Ramos (cell line): Measurements from ENCODE around the gene C5orf47.

Experiments used
- in situ Hi-C: fragments of 300-500 bp; cut with MboI; formaldehyde crosslinking; loops from one replicate; pipeline ENCODE4 v1.14.3; 2022; ENCODE audit warnings: low sequenced_read_pairs; ENCODE audit not compliant: unreplicated experiment

Gene C5orf47, protein sequence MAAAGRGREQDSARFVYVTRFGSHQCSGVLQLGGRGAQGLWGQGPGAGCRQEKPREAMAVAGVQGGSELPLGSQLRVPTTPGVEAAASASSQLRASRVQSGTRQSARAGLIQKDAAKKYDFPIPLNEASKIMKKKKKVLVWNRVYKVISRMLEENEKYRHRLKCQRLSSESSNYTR

GRCh38 chr5:173988554-173989431 is at the start of gene C5orf47:
TSS of gene C5orf47 (plus strand) at chr5:173989170. CDS start at chr5:173989264, 94 bp downstream.
- in situ Hi-C loops = loop anchor here (25.0 kb wide), 1 partner anchor 701 kb away; no protein-coding TSS in a partner anchor

DNA sequence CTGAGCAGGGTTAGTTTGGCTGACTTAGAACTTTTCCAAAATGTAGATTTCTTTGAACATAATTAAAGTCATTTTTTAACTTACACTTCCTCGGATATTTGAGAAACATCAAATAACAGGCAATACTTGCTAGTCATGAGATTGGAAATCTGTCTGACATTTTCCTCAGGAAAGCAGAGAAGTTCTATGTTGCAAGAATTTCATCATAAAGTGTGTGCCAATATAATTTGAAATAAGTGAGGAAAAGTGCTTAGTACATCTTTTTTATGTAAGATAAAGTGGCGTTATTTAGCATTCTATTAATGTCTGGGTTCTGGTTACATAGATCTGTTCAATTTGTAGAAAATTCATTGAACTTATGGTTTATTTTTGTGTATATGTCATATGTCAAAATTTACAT is 48.7 kb upstream of the C5orf47 start:
- in situ Hi-C loops = no loop called here

- in situ Hi-C loops = no loop called here
Observed at GRCh38 chr5:173941102-173941501, 47.9 kb upstream of the C5orf47 start.

- in situ Hi-C loops = no loop called here
Observed at GRCh38 chr5:173941758-173942401, 47.1 kb upstream of the C5orf47 start.

GRCh38 chr5:173944511-173944910 is 44.5 kb upstream of the C5orf47 start:
- in situ Hi-C loops = no loop called here

DNA sequence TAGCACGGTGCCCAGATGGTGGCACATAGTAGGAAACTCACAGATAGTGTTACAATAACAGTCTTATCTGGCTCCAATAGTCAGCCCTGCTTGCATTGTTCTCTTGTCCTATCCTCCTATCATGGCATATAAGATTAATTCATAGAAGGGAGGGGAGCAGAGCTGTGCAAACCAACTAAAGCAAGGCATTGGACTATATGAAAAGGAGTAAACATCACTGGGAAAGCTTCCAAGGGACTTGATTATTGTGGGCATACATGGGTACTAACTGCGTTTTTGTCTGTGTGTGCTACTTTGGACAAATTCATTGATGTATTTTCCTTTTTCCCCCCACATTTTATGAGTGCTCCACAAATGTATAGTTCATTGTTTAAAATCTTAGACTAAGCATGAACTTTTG is 43.8 kb upstream of the C5orf47 start:
- in situ Hi-C loops = no loop called here

- in situ Hi-C loops = no loop called here
Observed at GRCh38 chr5:173946323-173946722, 42.6 kb upstream of the C5orf47 start.

DNA sequence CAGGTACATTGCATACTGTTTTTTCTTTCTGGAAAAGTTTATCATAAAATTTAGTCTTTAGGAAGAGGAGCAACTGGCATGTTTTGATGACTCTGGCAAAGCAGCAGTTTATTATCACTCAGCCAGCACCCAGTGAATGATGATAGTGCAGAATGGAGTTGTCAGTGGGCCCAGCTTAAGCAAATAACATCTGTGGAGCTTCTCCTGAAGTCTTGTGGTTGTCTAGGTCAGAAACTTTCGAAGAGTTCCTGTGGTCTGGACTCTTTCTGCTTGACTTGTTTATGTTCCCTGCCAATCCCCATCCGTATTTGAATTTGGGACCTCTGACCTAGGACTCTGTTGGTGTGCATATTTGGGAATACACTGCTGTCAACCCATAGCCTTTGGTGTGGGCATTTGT is 38.1 kb upstream of the C5orf47 start:
- in situ Hi-C loops = no loop called here

GRCh38 chr5:173953528-173954090 is 35.4 kb upstream of the C5orf47 start:
- in situ Hi-C loops = no loop called here

DNA sequence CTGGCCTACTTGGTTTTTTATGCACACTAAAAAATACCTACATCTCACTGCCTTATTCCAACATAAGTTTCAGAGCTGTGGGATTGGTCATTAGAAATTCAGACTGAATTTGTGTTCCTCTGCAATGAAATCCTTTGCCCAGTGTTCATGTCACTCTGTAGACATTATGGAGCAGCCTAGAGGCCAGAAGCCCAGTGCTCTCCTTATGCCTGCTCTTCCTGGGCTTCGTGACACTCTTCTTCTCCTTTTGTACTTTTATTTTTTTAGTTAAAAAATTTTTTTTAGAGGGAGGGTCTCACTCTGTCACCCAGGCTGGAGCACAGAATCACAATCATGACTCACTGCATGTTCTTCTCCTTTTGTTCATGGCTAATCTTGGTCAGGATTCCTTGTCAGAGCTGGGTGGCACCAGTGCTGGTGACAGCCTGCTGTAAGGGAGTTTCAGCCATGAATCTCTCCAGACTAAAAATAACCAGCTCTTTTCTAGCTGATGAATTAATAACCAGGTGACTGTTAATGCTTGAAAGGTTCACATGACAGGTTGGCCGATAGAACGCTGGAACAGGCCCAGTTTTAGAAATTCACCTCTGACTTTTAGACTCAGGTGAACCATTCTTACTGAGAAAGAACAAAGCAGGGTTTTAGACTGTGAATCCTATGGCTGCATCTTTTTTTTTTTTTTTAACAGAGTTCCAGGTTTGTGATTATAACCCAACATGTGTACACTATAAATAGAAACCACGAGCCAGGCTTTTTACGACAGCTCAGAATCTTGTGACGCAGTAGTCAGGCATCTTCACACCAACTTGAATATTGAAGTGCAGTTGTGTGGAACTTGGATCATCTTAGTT is 34.1 kb upstream of the C5orf47 start:
- in situ Hi-C loops = no loop called here

DNA sequence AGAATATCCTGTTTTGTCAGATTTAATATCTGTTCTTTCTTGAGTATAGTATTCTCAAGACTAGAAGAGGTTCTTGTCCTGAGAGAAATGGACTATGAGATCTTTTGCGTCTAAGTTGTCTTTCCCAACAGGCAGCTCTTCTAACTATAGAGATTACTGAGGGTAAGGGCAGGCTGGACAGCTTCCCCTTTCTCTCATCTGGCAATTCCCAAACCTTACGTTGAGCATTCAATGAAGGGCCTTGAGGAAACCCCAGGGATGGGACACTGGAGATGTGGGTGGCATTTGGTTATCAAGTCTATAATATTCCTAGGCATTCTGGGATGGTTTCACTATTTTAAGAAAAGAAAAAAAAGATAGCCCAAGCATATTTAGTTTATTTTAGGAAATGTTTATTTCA is 28.0 kb upstream of the C5orf47 start:
- in situ Hi-C loops = no loop called here

DNA sequence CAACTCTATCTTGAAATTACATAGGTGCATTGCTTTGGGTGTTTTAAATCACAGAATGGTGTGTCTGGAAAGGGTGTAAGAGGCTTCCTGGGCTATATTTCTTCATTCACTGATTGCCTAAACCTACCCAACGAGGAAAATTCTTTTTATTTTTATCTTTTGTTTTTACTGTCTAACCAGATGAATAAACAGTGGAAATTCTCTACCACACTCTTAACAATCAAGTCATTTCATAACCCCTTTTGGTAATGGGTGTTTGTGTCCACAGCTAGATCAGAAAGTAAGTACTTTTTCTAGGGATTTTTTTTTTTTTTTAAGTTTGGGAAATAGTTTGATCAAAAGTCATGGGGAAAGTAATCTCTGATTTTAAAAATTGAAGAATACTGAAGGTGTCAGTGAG is 27.6 kb upstream of the C5orf47 start:
- in situ Hi-C loops = no loop called here

- in situ Hi-C loops = no loop called here
Observed at GRCh38 chr5:173962436-173962972, 26.5 kb upstream of the C5orf47 start.

DNA sequence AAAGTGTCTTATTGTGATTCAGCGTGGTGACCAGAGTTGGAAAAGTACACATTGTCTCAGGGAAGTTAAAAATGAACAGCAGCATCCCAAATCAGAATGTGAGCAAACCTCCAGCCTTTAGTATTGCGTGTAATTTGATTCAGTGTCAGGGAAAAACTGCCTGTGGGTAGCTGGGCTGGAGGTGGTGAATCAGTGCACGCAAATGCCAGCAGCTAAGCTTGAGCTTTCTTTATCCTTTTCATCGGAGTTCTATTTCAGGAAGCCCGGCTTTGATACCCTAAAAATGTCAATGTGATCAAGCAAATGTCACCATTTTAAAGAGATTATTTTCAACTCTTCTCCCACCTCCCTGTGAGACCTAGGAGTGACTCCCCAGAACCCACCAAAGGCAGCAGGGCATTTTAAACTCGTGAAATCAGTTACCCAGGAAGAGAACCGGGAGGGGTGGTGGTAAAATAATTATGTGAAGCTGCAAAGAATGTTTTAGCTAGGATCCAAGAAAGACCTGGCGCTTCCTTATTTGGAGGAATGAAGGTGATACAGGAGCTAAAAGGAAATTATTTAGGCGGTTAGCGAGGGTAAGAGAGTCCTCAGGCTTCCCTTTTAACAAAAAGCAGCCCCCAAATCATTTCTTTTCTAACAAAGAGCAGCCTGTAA is 25.7 kb upstream of the C5orf47 start:
- in situ Hi-C loops = no loop called here

- in situ Hi-C loops = no loop called here
Observed at GRCh38 chr5:173963867-173964441, 25.0 kb upstream of the C5orf47 start.

DNA sequence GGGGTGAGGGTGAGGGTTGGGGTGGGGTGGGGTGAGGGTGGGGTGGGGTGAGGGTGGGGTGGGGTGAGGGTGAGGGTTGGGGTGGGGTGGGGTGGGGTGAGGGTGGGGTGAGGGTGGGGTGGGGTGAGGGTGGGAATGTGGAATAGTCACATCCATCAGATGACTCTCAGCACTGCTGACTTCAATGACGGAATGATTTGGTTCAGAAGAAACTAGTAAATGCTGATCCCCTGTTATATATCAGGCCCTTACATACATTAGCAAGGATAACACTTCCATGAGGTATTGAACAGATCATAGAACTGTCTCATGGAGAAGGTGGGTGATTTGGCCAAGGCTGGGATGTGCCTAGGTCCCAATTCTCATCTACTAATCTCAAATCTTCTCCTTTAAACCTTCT is 24.5 kb upstream of the C5orf47 start:
- in situ Hi-C loops = no loop called here

DNA sequence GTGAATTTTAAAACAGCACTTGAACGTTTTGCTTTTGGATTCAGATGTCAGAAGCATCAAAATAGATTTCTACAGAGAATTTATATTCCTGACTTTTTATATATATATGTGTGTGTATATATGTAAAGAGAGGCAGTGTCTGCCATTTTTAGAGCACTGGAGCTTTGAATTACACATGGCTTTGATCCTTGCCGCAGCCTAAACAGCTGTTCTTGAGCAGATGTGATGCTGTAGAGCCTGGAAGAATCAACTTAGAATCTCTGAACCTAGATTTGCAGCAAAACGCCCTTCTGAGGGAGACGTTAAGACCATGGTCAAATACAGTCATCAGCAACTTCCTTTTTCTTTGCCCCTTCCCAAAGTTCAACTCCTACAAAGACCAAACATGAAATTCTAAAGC is 21.7 kb upstream of the C5orf47 start:
- in situ Hi-C loops = no loop called here

GRCh38 chr5:173968154-173968797 is 20.7 kb upstream of the C5orf47 start:
- in situ Hi-C loops = no loop called here
